Stimulated activated CD8-positive, alpha-beta memory T cell treated with anti-CD3 and anti-CD28 coated beads, Interleukin-7, amount 100 ng/mL, for 48 hours (primary cell): ENCODE results near the gene PNMA3.
"Not testable (repeated sequence)": the region's sequence is repeated elsewhere in the genome, so short reads cannot be mapped to it uniquely, and the experiment has no call there.

ENCODE experiments used
- DNase-seq, 2 donors: peaks; one replicate each; pipeline ENCODE4 v3.0.0-alpha.2; 2020; ENCODE audit warnings: low read depth in 1 of 2; ENCODE audit errors: extremely low read depth in 1 of 2

The PNMA3 gene

GRCh38 chrX:153073331-153073730 is 17.1 kb downstream of the PNMA3 start:
- not testable (repeated sequence) for DNase-seq

- DNase-seq = no peak
Observed at GRCh38 chrX:153074262-153074899, 18.1 kb downstream of the PNMA3 start.

DNA sequence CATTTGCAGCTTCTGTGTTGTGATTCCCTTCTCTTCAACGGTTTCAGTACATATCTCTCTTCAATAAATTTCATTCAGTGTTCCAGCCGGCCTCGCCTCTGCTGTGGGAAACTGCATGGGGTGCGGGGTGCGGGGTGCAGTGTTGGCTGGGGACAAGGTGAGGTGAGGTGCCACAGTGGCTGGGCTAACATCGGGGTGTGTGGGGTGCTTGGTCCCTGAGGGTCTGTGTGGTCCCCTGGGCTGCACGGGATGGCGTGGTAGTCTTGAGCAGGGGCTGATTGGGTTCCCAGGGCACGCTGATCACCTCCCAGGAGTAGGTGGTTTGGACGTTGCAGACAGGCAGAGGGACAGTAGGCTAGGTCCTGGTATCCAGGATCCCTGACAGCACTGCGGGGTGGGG is 18.7 kb downstream of the PNMA3 start:
- no peak for DNase-seq

GRCh38 chrX:153075366-153075765 is 19.1 kb downstream of the PNMA3 start:
- DNase-seq = no peak

GRCh38 chrX:153077437-153078135 is 21.3 kb downstream of the PNMA3 start:
- DNase-seq = not testable (repeated sequence)

DNA sequence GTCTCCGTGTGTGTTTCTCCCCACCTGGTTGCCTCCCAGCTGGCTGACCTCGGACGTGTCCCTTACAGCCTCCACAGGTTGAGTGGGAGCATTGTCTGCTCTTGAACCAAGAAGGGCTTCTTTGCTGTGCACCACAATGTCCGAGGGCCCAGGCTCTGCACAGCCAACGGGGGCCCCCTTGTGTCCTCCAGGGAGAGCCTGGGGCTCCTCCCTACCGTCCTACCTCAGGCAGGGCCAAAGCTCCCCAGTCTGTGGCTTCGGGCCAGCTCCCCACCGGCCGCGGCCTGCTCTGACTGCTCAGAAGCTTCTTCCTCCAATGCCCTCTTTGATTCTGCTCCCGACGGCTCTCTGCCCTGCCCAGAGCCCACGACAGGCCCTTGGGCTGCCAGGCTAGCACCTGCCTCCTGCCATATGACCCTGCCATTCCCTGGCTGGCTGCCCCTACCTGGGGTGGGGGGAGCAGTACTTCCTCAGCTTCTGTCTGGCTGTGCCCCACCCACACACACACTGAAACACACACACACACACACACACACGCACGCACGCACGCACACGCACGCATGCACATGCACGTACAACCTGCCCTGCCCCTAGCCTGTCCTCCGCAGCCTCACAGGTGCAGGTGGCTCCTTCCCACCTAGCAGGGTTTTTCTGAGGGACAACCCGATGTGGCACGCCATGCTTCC is 27.1 kb downstream of the PNMA3 start:
- DNase-seq = not testable (repeated sequence)

- no peak for DNase-seq
Observed at GRCh38 chrX:153102418-153102817, 46.1 kb downstream of the PNMA3 start.

GRCh38 chrX:153104959-153105358 is 48.7 kb downstream of the PNMA3 start:
- not testable (repeated sequence) for DNase-seq

DNA sequence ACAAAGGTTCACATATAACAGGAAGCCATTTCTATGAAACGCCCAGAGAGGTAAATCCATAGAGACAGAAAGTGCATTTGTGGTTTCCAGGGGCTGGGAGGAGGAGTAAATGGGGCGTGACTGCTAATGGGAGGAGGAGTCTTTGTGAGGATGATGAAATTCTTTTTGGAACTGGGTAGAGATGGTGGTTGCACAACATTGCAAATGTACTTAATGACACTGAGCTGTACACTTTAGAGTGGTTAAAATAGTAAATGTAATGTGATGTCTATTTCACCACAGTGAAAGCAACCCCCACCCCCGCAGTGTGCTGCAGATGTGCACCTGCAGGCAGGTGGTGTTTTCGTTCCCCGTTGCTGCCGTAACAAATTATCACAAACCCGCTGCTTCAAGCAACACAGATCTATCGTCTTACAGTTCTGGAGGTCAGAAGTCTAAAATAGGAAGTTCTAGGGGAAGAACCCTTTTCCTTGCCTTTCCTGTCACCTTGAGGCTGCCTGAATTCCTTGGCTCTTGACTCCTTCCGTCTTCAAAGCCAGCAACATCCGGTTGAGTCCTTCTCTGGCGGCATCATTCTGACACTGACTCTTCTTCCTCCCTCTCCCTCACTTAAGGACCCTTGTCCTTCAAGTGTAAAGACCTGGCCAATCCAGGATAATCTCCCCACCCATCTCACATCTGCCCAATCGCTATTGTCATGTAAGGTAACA is 50.0 kb downstream of the PNMA3 start:
- DNase-seq = not testable (repeated sequence)
